ENCODE data around the gene TSPAN10. TPM values are rescaled to one million over a fixed set of nuclear protein-coding genes. Genes with fewer than 3 reads are reported as not detected.
A peak's percentile ranks its signal among the peaks of the same experiment; 100 is the strongest.

TSPAN10 gene
- total and polyA plus RNA-seq, 2 of the 13 experiments (the other 11 are each of a cell fraction or from before 2014, with no cell fraction given) = 0.54 to 0.75 TPM

DNA sequence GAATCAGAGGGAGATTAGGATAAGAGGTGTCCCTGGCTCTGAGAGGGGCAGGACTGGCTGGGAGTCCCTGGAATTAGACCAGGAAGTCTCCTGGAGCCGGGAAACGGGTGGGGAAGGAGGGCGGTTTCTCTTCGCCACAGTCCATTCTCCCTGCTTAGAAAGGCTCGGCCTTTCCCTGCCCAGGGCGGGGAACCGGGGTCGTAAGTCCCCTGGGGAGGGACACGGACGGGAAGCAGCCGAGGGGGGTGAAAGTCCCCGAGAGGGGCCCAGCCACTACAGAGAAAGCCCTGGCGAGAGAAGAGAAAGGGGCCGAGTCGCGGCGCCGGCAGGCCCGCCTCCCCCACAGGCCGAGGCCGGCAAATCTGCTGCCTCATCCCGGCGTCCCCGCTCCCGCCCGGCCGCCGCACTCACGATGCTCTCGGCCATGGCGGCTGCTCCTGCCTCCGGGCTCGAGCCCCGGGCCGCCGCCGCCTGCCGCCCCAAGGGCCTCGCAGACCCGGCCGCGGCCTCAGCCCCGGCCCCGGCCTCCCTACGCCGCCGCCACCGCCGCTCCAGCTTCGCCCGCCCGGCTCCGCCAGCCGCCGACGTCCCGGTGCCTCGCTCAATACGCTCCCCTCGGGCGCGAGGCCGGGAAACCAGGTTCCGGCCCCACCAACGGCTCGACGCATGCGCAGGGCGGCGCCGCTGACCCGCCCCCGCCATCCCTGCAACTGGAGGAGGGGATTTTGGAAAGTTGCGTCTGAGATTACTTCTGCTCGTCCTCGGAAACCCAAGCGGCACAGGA, at the start of gene TSPAN10, which contains the start of gene NPLOC4 (continued):
- TF ChIP-seq TRAFD1 (CRISPR knock-in tag; IDR thresholded peaks at IDR 0.05; ENCODE audit: borderline replicate concordance) (no peak), ZNF331 (CRISPR knock-in tag; IDR thresholded peaks at IDR 0.05) (peak; percentile 98), MEIS2 (CRISPR knock-in tag; IDR thresholded peaks at IDR 0.05) (peak; percentile 91), ZNF33A (CRISPR knock-in tag; IDR thresholded peaks at IDR 0.05; ENCODE audit: borderline replicate concordance) (no peak), ZNF607 (CRISPR knock-in tag; IDR thresholded peaks at IDR 0.05; ENCODE audit: borderline replicate concordance) (peak; percentile 62), KLF6 (CRISPR knock-in tag; IDR thresholded peaks at IDR 0.05) (peak; percentile 97), NFIC (IDR thresholded peaks at IDR 0.05; ENCODE audit: low read length) (no peak; the same call in 1 of the 2 replicates), TCF12 (IDR thresholded peaks at IDR 0.05) (no peak), TCF12 (CRISPR knock-in tag; IDR thresholded peaks at IDR 0.05) (peak; percentile 89), ZNF841 (CRISPR knock-in tag; IDR thresholded peaks at IDR 0.05; ENCODE audit: borderline replicate concordance) (0 out of 2 replicates have a peak, but pooled peaks have one; percentile 14), ZXDC (CRISPR knock-in tag; IDR thresholded peaks at IDR 0.05) (0 out of 2 replicates have a peak, but pooled peaks have one; percentile 59), ZKSCAN1 (IDR thresholded peaks at IDR 0.05; ENCODE audit: low read length) (peak; percentile 48; the same call in 1 of the 2 replicates), DZIP1 (CRISPR knock-in tag; IDR thresholded peaks at IDR 0.05) (0 out of 2 replicates have a peak, but pooled peaks have one; percentile 4)
- TF ChIP-seq, protein P1, sequence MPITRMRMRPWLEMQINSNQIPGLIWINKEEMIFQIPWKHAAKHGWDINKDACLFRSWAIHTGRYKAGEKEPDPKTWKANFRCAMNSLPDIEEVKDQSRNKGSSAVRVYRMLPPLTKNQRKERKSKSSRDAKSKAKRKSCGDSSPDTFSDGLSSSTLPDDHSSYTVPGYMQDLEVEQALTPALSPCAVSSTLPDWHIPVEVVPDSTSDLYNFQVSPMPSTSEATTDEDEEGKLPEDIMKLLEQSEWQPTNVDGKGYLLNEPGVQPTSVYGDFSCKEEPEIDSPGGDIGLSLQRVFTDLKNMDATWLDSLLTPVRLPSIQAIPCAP (CRISPR knock-in tag; IDR thresholded peaks at IDR 0.05; ENCODE audit: low read depth) = no peak; the same call in 1 of the 2 replicates
- TF ChIP-seq, protein P2, sequence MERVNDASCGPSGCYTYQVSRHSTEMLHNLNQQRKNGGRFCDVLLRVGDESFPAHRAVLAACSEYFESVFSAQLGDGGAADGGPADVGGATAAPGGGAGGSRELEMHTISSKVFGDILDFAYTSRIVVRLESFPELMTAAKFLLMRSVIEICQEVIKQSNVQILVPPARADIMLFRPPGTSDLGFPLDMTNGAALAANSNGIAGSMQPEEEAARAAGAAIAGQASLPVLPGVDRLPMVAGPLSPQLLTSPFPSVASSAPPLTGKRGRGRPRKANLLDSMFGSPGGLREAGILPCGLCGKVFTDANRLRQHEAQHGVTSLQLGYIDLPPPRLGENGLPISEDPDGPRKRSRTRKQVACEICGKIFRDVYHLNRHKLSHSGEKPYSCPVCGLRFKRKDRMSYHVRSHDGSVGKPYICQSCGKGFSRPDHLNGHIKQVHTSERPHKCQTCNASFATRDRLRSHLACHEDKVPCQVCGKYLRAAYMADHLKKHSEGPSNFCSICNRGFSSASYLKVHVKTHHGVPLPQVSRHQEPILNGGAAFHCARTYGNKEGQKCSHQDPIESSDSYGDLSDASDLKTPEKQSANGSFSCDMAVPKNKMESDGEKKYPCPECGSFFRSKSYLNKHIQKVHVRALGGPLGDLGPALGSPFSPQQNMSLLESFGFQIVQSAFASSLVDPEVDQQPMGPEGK (CRISPR knock-in tag; IDR thresholded peaks at IDR 0.05) = peak; percentile 85

All from HepG2 (cell line).